AG09319 (cell line): ENCODE results near the gene ATG9B.

ENCODE experiments used
- DNase-seq: peaks from one replicate; pipeline ENCODE4 v3.0.0-alpha.2; 2010; ENCODE audit warnings: low read depth; ENCODE audit errors: extremely low read depth
- TF ChIP-seq, protein P1 (sequence below): IDR thresholded peaks from 2 replicates; pipeline ENCODE4 v1.5.1; 2011; ENCODE audit warnings: low read depth, mild to moderate bottlenecking, inconsistent platforms, low read length, moderate library complexity

The ATG9B gene, protein sequence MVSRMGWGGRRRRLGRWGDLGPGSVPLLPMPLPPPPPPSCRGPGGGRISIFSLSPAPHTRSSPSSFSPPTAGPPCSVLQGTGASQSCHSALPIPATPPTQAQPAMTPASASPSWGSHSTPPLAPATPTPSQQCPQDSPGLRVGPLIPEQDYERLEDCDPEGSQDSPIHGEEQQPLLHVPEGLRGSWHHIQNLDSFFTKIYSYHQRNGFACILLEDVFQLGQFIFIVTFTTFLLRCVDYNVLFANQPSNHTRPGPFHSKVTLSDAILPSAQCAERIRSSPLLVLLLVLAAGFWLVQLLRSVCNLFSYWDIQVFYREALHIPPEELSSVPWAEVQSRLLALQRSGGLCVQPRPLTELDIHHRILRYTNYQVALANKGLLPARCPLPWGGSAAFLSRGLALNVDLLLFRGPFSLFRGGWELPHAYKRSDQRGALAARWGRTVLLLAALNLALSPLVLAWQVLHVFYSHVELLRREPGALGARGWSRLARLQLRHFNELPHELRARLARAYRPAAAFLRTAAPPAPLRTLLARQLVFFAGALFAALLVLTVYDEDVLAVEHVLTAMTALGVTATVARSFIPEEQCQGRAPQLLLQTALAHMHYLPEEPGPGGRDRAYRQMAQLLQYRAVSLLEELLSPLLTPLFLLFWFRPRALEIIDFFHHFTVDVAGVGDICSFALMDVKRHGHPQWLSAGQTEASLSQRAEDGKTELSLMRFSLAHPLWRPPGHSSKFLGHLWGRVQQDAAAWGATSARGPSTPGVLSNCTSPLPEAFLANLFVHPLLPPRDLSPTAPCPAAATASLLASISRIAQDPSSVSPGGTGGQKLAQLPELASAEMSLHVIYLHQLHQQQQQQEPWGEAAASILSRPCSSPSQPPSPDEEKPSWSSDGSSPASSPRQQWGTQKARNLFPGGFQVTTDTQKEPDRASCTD

DNA sequence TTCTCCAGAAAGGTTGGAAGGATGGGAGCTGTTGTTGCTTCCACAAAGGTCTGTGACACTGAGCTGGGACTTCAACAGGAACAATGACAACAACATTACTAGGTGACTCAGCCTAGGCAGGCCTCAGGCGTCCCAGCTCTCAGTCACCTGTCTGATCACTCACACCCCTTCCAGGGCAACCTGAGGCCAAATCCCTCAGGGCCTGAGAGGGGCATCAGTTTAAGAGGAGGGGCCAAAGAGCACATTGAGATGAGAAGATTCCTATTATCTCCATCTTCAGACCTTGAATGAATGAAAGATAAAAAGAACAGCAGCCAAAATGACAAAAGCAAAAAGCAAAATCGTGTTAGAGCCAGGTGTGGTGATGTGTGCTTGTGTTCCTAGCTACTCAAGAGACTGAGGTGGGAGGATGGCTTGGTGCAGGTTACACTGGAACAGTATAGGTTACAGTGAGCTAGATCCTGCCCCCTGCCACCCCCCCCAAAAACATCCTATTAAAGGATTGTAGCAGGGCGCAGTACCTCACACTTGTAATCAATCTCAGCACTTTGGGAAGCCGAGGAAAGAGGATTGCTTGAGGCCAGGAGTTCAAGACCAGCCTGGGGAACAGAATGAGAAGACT, at the start of gene ATG9B:
Gene ATG9B (minus strand): TSS at position 60 of the 622 bp plus-strand sequence. CDS start 71 bp downstream, outside the sequence.
- TF ChIP-seq, protein P1, sequence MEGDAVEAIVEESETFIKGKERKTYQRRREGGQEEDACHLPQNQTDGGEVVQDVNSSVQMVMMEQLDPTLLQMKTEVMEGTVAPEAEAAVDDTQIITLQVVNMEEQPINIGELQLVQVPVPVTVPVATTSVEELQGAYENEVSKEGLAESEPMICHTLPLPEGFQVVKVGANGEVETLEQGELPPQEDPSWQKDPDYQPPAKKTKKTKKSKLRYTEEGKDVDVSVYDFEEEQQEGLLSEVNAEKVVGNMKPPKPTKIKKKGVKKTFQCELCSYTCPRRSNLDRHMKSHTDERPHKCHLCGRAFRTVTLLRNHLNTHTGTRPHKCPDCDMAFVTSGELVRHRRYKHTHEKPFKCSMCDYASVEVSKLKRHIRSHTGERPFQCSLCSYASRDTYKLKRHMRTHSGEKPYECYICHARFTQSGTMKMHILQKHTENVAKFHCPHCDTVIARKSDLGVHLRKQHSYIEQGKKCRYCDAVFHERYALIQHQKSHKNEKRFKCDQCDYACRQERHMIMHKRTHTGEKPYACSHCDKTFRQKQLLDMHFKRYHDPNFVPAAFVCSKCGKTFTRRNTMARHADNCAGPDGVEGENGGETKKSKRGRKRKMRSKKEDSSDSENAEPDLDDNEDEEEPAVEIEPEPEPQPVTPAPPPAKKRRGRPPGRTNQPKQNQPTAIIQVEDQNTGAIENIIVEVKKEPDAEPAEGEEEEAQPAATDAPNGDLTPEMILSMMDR = no peak

DNA sequence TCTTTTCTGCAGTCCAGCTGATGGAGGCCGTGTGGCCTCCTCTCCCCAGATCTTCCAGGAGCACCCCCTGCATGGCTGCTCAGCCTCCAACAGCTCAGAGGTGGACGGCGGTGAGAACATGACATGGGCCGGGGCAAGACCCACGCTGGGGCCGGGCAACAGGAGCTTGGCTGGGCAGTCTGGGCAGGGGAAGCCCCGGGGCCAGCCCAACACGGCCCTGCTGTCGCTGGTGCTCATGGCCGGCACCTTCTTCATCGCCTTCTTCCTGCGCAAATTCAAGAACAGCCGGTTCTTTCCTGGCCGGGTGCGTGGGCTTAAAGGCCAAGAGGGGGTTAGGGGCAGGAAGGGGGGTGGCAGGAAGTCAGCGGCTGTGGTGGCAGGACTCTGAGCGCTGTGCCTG, 49.7 kb upstream of the ATG9B start:
- no peak for DNase-seq
- TF ChIP-seq, protein P1 = no peak

More for the DNA sequence above, at the start of gene ATG9B:
- no peak for DNase-seq

DNA sequence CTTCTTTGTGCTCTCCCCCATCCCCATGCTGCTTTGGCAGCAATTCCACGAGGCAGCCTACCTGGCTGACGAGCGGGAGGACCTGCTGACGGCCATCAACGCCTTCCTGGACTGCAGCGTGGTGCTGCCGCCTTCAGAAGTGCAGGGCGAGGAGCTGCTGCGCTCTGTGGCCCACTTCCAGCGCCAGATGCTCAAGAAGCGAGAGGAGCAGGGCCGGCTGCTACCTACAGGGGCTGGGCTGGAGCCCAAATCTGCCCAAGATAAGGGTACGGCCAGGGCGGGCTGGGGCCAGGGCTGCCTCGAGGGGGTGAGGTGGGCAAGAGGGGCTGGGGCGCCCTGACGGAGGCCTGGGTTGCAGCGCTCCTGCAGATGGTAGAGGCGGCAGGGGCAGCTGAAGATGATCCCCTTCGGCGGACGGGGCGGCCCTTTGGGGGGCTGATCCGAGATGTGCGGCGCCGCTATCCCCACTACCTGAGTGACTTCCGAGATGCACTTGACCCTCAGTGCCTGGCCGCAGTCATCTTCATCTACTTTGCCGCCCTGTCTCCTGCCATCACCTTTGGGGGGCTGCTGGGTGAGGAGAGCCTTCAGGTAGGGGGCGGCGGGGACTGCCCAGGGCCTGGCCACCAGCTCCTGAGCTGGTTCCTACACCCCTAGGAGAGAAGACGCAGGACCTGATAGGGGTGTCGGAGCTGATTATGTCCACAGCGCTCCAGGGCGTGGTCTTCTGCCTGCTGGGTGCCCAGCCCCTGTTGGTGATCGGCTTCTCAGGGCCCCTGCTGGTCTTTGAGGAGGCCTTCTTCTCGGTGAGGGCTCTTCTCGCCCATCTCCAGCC, 47.0 kb upstream of the ATG9B start:
- TF ChIP-seq, protein P1 = no peak
- DNase-seq = no peak

DNA sequence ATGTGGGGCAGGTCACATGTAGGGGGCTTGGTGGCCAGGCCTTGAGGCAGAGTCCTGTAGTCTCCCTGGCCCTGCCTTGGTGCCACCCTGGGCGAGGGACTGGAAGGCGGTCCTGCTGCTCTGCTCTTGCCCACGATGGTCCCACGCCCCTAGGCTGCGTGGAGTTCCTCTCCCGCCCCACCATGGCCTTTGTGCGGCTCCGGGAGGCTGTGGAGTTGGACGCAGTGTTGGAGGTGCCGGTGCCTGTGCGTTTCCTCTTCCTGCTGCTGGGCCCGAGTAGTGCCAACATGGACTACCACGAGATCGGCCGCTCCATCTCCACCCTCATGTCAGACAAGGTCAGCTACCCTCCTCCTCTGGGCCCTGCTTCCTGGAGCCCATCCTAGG, 46.3 kb upstream of the ATG9B start:
- DNase-seq = no peak
- TF ChIP-seq, protein P1 = no peak

DNA sequence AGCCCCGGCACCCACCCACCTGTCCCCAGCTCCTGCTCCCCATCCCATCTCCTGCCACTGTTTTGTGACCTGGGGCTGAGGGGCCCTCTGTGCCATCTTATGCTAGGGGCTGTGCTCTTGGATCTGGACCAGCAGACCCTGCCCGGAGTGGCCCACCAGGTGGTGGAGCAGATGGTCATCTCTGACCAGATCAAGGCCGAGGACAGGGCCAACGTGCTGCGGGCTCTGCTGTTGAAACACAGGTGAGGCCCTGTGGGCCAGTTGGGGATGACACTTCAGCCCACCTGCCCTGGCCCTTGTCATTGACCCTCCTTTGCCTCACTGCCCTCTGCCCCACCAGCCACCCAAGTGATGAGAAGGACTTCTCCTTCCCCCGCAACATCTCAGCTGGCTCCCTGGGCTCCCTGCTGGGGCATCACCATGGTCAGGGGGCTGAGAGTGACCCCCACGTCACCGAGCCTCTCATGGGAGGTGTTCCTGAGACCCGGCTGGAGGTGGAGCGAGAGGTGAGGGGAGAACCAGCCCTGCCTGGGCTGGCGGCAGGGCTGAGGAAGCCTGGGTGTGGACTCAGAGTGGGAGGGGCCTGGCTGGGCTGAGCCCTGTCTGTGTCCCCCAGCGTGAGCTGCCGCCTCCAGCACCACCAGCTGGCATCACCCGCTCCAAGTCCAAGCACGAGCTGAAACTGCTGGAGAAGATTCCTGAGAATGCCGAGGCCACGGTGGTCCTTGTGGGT, 45.7 kb upstream of the ATG9B start:
- DNase-seq = no peak
- TF ChIP-seq, protein P1 = no peak

DNA sequence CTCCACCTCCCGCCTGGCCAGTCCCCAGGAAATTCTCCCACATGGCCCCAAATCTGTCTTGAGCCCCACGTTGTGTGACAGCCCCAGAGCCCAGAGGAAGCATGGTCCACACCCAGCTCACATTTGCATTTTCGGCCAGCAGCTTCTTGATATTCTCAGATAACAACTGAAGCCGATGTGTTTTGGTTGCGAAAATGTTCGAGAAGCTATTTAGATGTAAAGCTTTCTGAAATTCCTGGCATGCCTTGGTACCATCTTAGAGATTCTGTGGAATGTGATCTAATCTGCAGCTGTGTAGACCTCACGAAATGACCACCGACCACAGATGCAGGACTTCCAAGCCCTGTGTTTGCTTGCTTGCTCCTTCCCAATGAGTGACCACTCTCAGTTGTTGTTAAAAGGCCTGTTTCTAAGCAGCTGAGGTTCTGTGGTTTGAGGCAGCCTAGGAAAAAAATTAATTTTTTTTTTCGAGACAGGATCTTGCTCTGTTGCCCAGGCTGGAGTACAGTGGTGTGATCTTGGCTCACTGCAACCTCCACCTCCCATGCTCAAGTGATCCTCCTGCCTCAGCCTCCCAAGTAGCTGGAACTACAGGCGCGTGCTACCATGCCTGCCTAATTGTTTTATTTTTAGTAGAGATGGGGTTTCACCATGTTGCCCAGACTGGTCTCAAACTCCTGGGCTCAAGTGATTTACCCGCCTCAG, 43.9 kb upstream of the ATG9B start:
- TF ChIP-seq, protein P1 = no peak
- no peak for DNase-seq
